GM19324 (cell line): ENCODE results near the gene CCDC3.
"Not testable (repeated sequence)": the region's sequence is repeated elsewhere in the genome, so short reads cannot be mapped to it uniquely, and the experiment has no call there.

Experiments
- ATAC-seq: cut with Tn5 transposase; IDR thresholded peaks from one replicate; pipeline ENCODE4 v1.9.1; 2021; ENCODE audit warnings: mild to moderate bottlenecking, moderate library complexity; ENCODE audit not compliant: unreplicated experiment, low FRiP score

Gene CCDC3

DNA sequence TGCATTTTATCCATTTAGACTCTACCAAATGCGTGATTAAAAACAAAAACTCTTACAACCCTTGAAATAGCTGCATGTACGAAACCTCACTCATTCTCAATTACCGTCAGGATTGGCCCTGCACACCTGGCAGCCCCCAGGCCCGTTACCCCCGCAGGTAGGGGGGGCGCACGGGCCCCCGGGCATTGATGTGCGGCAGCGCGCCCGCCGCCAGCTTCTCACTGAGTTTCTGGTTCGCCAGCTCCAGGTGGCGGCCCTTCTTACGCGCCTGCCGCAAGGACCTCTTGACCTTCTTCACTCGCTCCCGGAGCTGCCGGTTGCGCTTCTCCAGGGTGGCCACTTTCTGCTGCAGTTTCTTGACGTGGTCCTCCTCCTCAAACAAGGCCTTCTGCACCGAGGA lies 103.2 kb downstream of the CCDC3 start:
- ATAC-seq = no peak

DNA sequence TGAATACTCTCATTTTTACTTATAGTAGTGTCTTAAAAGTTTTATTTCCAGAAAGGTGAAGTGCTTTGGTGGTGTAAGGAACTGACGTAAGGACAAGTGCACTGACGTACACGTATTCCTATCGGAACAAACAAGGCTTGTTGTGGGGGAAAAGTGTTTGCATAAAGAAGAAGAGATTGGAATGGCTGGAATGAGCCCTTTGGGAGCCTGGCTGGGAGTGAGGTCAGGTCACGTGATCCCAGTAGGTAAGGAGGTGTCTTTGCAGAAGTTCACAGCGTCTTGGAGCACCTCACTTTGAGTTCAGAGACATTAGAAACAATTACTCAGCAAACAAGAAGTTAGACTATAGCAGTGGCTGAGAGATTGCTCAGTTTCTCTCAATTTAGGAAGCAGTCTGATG lies 104.2 kb downstream of the CCDC3 start:
- no peak for ATAC-seq

DNA sequence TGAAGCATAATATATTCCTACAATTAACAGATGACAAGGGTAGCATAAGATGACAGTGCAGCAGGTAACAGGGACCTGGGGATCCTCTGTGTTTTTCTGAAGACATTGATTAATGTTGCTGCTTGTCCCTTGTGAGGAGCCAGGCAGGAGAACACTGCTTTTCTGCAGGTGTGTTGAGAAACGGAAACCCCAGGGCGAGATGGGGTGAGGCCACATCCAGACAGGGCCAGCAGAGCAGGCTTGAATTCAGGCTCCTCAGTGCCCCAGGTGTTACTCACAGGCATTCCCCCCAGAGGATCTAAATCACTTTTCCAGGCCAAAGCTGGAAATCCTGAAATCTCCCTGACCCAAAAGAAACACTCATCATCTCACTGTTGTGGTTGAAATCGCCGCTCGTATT lies 105.3 kb downstream of the CCDC3 start:
- ATAC-seq = no peak

DNA sequence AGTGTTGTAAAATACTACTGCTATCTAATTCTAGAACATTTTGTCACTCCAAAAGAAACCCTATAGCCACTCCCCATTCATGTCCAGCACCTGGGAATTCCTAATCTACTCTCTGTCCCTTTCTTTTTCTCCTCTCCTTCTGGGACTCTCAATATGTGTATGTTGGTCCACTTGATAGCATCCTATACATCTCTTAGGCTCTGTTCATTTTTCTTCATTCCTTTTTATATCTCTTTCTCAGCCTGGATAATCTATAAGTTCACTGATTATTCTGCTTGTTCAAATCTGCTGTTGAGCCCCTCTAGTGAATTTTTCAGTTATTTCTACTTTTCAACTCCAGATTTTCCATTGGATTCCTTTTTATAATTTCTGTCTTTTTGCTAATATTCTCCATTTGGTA lies 108.6 kb downstream of the CCDC3 start:
- no peak for ATAC-seq

DNA sequence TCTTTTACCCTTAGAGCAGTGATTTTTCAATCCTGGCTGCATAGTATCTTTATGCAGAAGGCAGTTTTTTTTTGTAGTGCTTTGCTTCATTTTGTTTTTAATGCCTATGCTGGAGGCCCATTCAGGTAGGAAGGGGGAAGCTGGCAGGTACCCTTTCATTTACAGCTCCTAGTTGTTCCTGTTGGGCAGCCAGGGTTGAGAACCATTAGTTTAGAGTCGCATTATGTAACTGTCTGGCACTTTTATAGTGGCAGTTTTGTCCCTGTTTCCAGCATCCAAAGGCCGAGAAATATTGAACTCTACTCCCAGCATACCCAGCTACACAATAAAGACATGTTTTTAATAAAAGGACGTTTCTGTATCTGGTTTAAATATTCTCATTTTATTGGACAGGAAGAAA lies 110.6 kb downstream of the CCDC3 start:
- ATAC-seq = no peak

DNA sequence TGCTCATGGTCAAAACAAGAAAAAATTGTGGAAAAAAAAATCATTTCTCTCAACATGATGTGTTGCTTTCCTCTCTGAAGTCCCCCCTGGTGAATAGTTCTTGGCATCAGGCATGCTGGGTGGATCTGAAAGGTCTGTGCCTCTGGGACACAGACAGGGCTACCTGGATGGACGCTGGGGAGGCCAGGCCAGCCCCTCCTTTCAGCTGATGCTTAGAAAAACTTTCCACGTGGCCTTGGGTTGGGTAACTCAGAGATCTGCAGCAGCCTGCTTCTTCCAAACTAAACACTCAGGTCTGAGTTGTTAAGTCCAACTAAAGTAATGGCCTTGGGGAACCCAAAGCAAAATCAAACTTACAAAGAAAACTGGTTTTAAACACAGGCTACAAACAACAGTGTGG lies 113.0 kb downstream of the CCDC3 start:
- no peak for ATAC-seq

DNA sequence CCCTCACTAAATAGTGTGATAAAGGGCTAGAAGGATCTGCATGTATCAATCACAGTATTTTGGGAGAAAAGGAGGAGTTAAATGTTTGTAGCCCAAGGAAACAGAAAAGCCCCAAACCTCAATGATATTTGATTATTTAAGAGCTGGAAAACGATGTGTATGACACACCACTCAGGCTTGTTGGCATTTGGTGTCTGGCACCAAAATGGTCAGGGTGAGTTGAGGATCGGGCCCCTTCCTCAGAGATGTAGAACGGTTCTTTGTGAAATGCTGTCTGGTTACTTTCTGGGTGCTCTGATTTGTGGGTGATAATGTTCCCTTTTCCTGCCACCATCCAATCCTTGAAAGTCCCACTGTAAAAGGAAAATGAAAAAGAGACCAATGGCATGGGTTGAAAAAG lies 113.7 kb downstream of the CCDC3 start:
- no peak for ATAC-seq

DNA sequence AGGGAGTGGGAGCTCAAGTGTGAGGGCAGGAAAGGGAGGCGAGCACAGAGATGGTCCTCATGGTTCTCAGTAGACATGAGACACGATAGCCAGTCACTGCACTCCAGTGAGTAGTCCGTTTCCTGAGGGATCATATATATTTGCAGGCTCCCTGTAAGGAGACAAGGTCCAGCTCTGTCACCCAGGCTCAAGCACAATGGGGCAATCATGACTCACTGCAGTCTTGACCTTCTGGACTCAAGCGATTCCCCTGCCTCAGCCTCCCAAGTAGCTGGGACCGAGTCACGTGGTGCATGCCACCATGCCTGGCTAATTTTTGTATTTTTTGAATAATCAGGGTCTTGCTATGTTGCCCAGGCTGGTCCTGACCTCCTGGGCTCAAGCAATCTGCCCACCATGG lies 116.7 kb downstream of the CCDC3 start:
- no peak for ATAC-seq

DNA sequence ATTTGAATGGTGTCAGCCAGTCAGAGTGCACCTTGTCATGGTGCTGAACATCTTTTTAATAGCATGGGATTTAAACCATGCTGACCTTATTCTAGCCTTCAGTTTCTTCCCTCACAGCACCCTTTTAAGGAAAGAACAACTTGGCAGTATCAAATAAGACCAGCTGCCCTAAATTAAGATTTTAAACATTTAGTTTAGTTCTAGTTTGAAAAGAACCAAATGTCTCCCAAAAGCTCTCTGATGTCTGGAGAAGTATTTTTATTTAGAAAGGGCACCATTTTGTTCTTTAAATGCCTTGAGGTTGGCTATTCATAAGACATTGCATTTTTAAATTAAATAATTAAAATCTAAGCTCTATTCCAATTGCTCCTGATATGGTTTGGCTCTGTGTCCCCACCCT lies 121.1 kb downstream of the CCDC3 start:
- no peak for ATAC-seq

DNA sequence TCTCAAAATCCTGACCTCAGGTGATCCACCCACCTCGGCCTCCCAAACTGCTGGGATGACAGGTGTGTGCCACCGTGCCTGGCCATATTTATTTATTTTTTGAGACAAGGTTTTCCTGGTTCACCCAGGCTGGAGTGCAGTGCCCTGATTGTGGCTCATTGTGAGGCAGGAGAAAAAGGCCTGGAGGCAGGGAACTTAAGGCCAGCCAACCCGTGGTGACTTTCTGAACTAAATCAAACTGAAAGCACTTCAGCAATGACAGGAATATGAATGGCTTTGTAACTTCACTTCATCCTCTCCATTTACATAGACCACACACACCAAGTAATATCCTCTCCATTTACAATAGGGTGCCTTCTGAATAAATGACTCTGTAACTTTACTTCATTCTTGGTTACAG lies 124.4 kb downstream of the CCDC3 start:
- ATAC-seq = no peak

DNA sequence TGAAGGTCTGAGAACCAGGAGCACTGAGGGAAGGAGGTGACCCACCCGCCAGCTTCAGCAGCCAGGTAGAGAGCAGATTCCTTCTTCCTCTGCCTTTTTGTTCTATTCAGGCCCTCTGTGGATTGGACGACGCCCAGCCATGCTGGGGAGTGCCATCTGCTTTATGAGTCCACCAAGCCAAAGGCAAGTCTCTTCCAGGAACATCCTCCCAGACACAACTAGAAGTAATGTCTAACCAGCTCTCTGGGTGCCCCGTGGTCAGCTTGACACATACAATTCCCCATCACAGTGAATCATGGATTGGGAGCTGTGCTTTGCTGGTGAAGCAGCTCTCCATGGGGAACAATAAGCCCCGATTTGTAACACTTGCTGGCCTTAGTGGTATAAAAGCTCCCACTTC lies 125.2 kb downstream of the CCDC3 start:
- no peak for ATAC-seq

DNA sequence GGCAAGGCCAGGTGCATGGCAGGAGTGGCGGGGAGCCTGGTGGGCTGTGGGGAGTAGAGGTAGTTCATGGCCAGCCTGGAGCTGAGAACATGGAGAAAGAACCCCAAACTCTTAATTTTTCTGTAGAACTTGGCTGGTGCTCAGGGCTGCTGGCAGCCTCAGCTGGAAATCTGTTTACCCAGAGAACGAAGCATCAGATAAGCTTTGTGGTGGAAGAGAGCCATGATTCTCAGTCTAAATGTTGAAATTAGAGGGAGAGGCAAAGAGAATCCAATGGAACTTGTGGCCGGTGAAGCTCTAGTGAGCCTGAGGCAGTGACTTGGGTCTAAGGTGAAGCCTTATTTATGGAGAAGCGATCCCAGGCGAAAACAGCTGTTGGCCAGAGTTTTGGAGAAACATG lies 126.4 kb downstream of the CCDC3 start:
- ATAC-seq = no peak

DNA sequence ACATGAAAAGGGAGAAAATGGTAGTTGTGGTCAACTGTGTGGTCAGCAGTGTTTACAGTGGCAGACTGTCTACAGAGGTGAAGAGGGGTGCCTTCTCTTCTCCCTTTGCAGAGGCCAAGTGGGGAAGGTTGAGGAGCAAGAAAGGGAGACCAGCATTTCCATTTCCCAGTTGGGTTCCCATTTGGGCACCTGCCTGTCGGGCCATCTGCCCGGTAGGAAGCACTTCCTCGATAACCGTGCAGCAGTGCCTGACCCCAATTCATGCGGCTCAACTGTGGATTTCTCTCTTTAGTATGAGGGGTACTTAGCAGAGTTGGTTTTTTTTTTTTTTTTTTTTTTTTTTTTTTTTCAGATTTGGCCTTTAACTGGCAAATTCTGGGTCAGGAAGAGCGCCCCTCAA lies 127.0 kb downstream of the CCDC3 start:
- ATAC-seq = no peak

DNA sequence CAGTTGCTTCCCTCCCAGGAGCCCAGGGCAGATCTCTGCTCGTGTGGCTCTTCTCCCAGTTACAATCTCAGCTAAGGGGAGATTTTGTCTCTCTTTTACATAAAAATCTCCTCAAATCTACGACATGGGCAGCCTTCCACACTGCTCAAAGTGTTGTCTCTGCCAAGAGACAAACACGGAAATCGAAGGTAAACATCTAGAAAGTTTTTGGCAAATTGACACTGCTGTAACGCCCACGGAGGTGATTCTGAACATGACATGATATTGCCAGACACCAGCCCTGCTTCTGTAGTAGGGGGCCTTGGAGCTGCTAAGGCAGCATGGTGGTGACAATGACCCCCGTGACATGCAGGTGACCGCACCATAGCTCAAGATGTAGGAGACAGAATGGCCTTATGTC lies 128.3 kb downstream of the CCDC3 start:
- no peak for ATAC-seq

DNA sequence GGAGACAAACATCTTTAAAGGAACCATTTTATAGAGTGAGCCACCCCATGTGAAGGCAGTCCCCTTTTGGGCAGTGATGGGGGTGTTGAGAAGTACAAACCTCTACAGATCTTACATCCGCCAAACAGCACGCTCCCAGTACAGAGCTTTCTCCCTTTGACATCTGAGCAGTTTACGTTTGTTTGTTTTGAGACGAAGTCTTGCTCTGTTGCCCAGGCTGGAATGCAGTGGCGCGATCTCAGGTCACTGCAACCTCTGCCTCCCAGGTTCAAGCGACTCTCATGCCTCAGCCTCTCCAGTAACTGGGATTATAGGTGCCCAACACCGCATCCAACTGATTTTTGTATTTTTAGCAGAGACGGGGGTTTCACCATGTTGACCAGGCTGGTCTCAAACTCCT lies 128.9 kb downstream of the CCDC3 start:
- ATAC-seq = no peak

DNA sequence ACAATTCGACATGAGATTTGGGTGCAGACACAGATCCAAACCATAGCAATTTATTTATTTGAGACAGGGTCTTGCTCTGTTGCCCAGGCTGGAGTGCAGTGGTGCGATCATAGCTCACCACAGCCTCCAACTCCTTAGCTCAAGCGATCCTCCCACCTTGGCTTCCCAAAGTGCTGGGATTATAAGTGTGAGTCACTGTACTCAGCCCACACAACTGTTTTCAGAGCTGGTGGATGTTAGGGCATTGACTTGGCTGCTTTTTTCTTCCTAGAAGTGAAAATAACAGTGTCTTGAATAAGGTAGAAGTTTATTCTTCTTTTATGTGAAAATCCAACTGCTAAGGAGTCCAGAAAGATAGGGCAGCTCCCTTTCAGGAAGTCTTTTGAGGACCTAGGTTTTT lies 132.1 kb downstream of the CCDC3 start:
- ATAC-seq = no peak

DNA sequence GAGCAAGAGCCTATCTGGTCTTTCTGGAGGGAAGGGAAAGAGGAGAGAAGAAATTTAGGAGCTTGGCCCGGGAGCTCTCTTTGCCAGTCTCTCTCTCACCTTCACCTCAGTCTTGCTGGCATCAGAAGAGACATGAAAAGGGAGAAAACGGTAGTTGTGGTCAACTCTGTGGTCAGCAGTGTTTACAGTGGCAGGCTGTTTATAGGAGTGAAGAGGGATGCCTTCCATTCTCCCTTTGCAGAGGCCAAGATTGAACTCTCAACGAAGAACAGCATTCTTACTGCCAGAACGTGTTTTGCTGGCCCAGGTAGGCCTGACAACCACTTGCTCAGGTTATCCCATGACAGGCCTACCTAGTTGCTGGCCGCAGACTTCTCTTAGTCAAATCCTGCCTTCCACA lies 133.3 kb downstream of the CCDC3 start:
- ATAC-seq = no peak

DNA sequence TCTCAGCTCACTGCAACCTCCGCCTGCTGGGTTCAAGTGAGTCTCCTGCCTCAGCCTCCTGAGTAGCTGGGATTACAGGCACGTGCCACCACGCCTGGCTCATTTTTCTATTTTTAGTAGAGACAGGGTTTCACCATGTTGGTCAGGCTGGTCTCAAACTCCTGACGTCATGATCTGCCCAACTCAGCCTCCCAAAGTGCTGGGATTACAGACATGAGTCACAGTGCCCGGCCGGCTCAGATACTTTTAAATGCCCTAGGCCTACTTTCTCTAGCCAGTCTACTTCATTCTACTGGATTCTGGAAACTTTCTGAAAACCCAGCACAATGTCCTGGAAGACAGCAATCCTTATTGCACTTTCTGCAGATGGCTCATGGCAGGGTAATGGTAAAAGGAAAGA lies 136.0 kb downstream of the CCDC3 start:
- ATAC-seq = not testable (repeated sequence)

DNA sequence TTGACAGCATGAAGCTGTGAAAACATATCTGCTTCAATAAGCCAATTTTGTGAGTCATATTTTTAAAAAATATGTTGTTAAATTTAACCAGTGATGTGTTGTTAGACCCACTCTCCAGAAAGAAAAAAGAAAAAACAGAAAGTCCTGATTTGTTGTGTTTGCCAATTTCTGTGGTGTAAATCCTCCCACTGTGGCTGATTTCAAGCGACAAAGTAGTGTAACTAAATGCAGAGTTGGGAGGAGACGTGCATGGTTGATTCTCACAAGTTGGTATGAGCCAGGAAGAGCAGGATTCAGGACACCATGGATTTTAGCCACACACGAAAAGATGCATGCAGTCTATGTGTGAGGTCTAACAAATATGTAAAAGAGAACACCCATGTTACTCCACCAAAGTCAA lies 139.1 kb downstream of the CCDC3 start:
- no peak for ATAC-seq

DNA sequence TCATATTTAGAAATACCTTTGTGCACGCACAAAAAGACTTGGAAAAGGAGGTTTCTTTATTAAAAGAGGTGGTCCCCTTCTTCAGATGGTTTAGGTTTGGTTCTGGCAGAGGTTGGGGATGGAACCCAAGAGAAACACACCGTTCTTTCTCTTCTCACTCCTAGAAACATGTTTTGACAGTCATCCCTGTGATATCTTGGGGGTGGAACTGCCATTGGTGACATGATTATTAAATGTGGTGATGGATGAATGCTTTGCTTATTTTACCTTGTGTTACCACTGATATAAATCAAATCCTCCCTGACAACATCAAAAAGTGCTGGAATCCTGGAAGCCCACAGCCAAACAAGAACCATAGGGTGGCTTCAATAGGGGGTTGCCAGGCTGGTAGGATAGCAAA lies 146.5 kb downstream of the CCDC3 start:
- no peak for ATAC-seq

DNA sequence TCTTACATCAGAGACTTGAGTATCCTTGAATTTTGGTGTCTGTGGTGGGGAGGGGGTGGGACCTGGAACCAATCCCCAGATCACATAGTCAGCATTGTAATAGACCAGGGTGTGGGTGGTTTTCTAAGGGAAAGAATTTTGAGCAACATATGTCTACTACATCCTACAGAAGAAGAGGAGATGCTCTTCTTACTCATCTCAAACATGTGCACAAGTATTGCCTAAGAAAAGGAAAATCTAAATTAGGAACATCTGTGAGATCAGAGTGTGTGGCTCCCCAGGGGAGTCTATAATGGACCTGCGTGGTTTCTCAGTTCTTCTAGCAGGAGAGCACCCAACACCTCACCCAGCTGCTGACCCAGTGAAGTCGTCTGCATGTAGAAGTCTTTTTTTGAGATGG lies 148.8 kb downstream of the CCDC3 start:
- ATAC-seq = no peak

DNA sequence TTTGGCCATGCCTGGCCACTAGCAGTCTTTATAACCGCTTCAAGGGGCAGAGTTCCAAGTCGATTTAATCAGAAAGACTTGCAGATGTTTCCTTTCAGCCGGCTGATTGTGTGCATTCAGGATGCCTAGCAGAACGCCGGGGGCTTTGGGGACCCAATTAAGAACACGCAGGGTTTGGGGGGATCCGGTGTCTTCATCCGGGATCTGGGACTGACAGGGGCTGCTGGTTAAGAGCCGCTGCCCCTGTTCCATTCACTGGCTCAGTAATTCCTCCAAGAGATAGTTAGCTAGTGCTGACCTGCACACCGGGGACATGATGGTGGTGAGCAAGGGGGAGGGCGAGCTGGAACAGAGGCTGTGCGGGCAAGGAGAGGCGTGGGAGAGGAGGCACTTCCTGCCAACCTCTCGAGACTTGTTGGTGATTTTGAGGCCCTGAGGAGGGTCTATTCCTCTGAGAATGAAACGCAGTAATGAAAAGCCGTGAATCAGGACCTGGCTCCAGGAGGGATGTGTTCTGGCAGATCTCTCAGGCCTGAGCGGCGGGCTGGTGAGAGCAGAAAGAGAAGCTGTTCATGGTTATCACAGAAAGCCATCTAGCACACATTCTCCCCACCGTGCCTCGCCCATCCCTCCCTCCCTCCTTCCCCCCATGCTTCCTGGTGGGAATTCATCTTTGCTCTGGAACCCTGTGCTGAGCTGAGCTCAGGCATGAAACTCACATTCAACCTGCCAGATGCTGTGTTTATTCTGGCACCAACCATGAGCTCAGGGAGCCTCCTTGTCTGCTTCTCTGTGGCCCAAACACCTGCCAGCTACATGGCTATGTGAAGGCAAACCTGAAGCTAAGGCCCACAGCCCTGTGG lies 152.0 kb downstream of the CCDC3 start:
- no peak for ATAC-seq
